Activated CD8-positive, alpha-beta memory T cell treated with anti-CD3 and anti-CD28 coated beads for 24 hours (primary cell): ENCODE data around the gene PPM1E.
"Not testable (repeated sequence)": the region's sequence is repeated elsewhere in the genome, so short reads cannot be mapped to it uniquely, and the experiment has no call there.

Experiments used
- DNase-seq: peaks from one replicate; pipeline ENCODE4 v3.0.0-alpha.2; 2020

PPM1E gene

GRCh38 chr17:58850106-58850505 lies 94.5 kb downstream of the PPM1E start:
- DNase-seq: not testable (repeated sequence)

- no peak for DNase-seq
Observed at GRCh38 chr17:58865301-58865700, 109.6 kb downstream of the PPM1E start.

GRCh38 chr17:58870747-58871146 lies 115.1 kb downstream of the PPM1E start:
- DNase-seq: no peak

GRCh38 chr17:58873926-58874325 lies 118.3 kb downstream of the PPM1E start:
- DNase-seq: no peak

- DNase-seq: no peak
Observed at GRCh38 chr17:58875261-58875660, 119.6 kb downstream of the PPM1E start.

GRCh38 chr17:58884161-58884560 lies 128.5 kb downstream of the PPM1E start:
- no peak for DNase-seq

GRCh38 chr17:58886514-58886913 lies 130.9 kb downstream of the PPM1E start:
- no peak for DNase-seq

- no peak for DNase-seq
Observed at GRCh38 chr17:58889928-58890327, 134.3 kb downstream of the PPM1E start.

DNA sequence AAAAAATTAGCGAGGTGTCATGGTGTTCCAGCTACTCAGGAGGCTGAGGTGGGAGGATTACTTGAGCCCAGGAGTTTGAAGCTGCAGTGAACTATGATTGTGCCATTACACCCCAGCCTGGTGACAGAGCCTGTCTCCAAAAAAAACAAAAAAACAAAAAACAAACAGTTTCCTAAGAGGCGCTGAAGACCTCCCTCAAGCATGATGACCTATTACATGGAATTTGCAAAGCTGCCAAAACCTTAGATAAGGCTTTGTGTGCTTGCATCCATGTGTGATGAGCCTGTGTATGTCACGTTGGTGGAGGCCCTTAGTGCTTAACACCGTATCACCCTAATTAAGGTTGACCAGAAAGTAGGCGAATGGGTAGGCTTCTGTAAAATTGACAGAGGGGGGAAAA lies 143.5 kb downstream of the PPM1E start:
- no peak for DNase-seq

- no peak for DNase-seq
Observed at GRCh38 chr17:58902322-58902721, 146.7 kb downstream of the PPM1E start.

GRCh38 chr17:58911741-58912343 lies 156.2 kb downstream of the PPM1E start:
- DNase-seq: no peak

GRCh38 chr17:58913552-58913951 lies 157.9 kb downstream of the PPM1E start:
- no peak for DNase-seq

GRCh38 chr17:58913971-58914769 lies 158.5 kb downstream of the PPM1E start:
- no peak for DNase-seq

- no peak for DNase-seq
Observed at GRCh38 chr17:58917228-58917627, 161.6 kb downstream of the PPM1E start.

- DNase-seq: no peak
Observed at GRCh38 chr17:58918072-58918471, 162.4 kb downstream of the PPM1E start.

DNA sequence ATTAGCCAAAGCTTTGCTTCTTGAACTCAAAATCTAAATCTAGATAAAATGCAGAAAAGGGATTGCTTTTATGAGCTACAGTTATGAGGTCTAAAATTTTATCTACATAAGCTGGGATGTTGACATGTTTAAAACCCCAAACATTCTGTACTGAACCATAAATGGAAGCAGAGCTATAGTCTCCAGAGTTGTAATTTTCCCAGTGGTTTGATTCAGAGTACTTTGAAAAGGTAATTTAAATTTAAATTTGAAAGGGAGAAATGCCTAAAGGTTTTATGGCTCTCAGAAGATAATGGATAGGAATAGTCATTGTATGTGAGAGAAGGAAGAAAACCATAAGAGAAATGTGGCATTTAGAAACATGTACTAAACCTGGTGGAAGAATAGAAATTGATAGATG lies 163.2 kb downstream of the PPM1E start:
- DNase-seq: no peak

DNA sequence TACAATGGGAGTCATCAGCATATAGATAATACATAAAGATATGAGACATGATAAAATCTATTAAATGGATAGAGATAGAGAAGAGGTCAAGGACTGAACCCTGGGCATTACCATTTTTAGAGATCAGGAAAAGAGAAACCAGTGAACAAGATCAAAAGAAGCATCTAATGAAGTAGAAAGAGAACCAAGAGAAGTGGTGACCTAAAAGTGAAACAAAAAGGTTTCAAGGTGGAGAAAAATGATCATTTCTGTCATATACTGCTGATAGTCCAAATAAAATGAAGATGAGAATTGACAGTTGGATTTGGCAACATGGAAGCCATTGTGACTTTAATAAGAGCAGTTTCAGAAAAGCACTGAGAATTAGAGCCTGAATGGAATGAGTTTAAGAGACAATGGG lies 165.1 kb downstream of the PPM1E start:
- no peak for DNase-seq

GRCh38 chr17:58932956-58933355 lies 177.3 kb downstream of the PPM1E start:
- DNase-seq: no peak

DNA sequence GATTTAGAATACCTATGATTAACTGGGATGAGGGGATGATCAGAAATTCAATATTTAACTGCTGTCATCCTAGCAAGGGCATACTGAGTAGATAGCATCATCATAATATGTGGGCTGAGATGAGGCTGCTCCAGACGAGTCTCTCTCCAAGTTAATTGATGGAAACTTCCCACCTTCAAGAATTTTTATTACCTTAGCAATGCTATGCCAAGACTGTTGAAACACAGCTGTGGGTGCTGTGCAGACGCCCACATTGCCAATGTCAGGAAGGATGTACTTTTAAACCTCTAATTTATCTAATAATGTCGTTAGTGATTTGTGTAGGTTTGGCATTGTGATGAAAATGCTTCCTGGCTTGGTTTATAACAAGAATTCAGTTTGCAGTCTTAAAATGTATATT lies 180.6 kb downstream of the PPM1E start:
- DNase-seq: no peak

DNA sequence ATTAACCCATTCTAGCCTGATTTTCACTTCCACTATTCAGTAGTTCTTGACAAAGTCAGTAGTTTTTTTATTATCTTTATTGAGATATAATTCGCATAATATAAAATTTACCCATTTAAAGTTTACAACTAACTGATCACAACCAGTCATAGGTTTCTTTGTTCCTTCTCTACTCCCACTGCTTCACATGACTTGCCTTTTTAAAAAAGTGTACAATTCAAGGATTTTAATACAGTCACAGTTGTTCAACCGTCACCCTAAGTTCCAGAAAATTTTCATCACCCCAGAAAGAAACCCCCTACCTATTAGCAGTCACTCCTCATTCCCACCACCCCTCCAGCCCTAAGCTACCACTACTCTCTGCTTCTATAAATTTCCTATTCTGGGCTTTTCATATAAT lies 188.5 kb downstream of the PPM1E start:
- DNase-seq: no peak

DNA sequence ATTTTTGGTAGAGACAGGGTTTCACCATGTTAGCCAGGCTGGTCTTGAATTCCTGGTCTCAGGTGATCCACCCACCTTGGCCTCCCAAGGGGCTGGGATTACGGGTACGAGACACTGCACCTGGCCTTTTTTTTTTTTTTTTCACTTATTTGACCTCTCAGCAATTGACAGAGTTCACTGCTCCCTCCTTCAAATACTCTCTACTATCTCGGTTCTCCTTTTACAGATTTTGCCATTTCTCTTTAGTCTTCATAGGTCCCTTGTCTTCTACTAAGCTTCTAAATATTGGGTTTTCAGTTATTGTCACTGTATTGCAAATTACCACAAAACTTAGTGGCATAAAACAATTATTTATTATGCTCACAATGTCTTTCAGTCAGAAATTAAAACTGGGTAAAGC lies 191.8 kb downstream of the PPM1E start:
- DNase-seq: no peak

DNA sequence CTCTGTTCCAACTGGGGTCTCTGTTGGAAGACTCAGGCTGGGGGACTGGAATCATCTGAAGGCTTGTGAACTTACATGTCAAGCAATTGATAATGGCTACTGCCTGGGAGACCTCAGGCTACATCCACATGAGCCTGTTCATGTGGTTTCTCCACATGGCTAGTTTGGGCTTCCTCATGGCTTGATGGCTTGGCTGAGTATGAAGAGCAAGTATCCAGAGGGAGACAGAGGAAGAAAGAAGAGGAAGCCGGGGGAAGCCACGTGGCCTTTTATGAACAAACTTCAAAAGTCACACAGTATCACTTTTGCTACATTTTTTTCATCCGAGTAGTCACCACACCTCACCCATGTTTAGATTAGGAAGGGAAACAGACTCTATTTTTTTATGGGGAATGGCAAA lies 192.2 kb downstream of the PPM1E start:
- DNase-seq: no peak

DNA sequence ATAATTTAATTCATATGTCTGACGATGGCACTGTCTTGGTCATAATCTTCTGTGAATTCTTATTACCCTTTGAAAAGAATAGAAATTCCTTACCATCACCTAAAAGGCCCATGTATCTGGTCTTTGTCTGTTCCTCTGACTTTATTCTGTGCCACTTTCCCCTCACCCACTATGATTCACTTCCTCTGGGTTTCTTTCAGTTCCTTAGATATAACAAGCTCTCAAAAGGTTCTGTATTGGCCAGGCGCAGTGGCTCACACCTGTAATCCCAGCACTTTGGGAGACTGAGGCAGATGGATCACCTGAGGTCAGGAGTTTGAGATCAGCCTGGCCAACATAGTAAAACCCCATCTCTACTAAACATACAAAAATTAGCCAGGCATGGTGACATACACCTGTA lies 198.7 kb downstream of the PPM1E start:
- DNase-seq: not testable (repeated sequence)

DNA sequence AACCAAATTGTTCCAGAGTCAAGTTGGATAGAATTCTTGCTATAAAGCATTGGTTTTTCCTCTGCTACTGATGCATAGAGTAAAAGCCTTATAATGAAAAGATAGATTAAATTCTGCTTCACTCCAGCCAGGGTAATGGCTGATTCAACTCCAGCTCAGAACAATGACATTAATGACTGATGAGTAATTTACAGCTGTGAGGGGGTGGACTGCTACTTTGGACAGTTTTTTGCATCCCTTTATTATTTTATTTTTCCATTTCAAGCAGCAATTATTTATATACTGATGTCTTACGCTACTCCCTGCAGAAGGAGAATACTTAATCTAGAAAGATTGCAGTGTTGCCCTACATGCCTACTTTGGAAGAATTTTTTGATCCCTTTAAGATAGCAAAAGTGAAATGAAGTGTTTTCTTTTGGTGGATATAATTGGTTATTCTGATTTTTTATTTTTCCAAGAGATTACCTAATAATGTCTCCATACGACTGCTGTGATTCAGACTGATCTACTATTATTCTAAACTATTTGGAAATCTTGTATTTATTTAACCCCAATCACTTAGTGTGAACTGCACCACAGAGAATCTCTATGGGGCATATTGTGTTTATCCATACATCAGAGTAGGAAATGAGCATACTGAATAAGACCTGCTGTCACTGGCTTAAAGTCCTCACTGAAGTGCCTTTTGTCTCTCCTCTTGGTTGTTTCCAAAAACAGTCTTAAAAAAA lies 201.5 kb downstream of the PPM1E start:
- DNase-seq: no peak
